GM21515 (cell line): Measurements from ENCODE around the gene FAHD2A.
"Not testable (repeated sequence)": the region's sequence is repeated elsewhere in the genome, so short reads cannot be mapped to it uniquely, and the experiment has no call there.

Experiments
- ATAC-seq: cut with Tn5 transposase; IDR thresholded peaks from one replicate; pipeline ENCODE4 v1.9.1; 2021; ENCODE audit not compliant: unreplicated experiment

FAHD2A gene

GRCh38 chr2:95375532-95376150 is 26.9 kb upstream of the FAHD2A start:
- no peak for ATAC-seq

- ATAC-seq, result no peak
These were observed 25.9 kb upstream of the FAHD2A start for GRCh38 chr2:95376311-95377215.

GRCh38 chr2:95377216-95378123 is 25.0 kb upstream of the FAHD2A start:
- ATAC-seq, result no peak

- not testable (repeated sequence) for ATAC-seq
These were observed 24.2 kb upstream of the FAHD2A start for GRCh38 chr2:95378281-95378680.

- no peak for ATAC-seq
These were observed 23.1 kb upstream of the FAHD2A start for GRCh38 chr2:95379371-95379831.

GRCh38 chr2:95380280-95380679 is 22.2 kb upstream of the FAHD2A start:
- ATAC-seq, result no peak

- ATAC-seq, result no peak
These were observed 21.8 kb upstream of the FAHD2A start for GRCh38 chr2:95380731-95381130.

GRCh38 chr2:95381212-95382191 is 21.0 kb upstream of the FAHD2A start:
- no peak for ATAC-seq

GRCh38 chr2:95382192-95382591 is 20.3 kb upstream of the FAHD2A start:
- no peak for ATAC-seq

- ATAC-seq, result no peak
These were observed 19.5 kb upstream of the FAHD2A start for GRCh38 chr2:95382686-95383634.

- no peak for ATAC-seq
These were observed 18.9 kb upstream of the FAHD2A start for GRCh38 chr2:95383635-95384027.

GRCh38 chr2:95384854-95385569 is 17.5 kb upstream of the FAHD2A start:
- ATAC-seq, result no peak

GRCh38 chr2:95385570-95385984 is 16.9 kb upstream of the FAHD2A start:
- no peak for ATAC-seq

GRCh38 chr2:95386031-95386430 is 16.5 kb upstream of the FAHD2A start:
- no peak for ATAC-seq

GRCh38 chr2:95387358-95387757 is 15.2 kb upstream of the FAHD2A start:
- no peak for ATAC-seq

- ATAC-seq, result no peak
These were observed 14.3 kb upstream of the FAHD2A start for GRCh38 chr2:95388091-95388692.

GRCh38 chr2:95388856-95389244 is 13.7 kb upstream of the FAHD2A start:
- ATAC-seq, result no peak
